Inferior parietal cortex (tissue), 1 donor: ENCODE data around the gene RIMKLB.
"Not testable (repeated sequence)": the region's sequence is repeated elsewhere in the genome, so short reads cannot be mapped to it uniquely, and the experiment has no call there.

Source experiments
- DNase-seq: peaks from one replicate; pipeline ENCODE4 v3.0.0-alpha.2; 2016; ENCODE audit errors: extremely low spot score

The RIMKLB gene

GRCh38 chr12:8692573-8692972 lies 5.2 kb upstream of the RIMKLB start:
- peak; percentile 64 for DNase-seq

GRCh38 chr12:8695116-8695515 lies 2.7 kb upstream of the RIMKLB start:
- DNase-seq: no peak

GRCh38 chr12:8696442-8697090 lies 1.2 kb upstream of the RIMKLB start:
- DNase-seq: no peak

- peak; percentile 63 for DNase-seq
Measured at GRCh38 chr12:8697120-8697475, 693 bp upstream of the RIMKLB start.

- no peak for DNase-seq
Measured at GRCh38 chr12:8698132-8698851, 501 bp downstream of the RIMKLB start.

GRCh38 chr12:8698879-8699278 lies 1.1 kb downstream of the RIMKLB start:
- no peak for DNase-seq

- no peak for DNase-seq
Measured at GRCh38 chr12:8699714-8700113, 1.9 kb downstream of the RIMKLB start.

- DNase-seq: no peak
Measured at GRCh38 chr12:8701046-8701660, 3.4 kb downstream of the RIMKLB start.

- no peak for DNase-seq
Measured at GRCh38 chr12:8702159-8702558, 4.4 kb downstream of the RIMKLB start.

GRCh38 chr12:8709124-8709830 lies 11.5 kb downstream of the RIMKLB start:
- DNase-seq: no peak

GRCh38 chr12:8712572-8712971 lies 14.8 kb downstream of the RIMKLB start:
- DNase-seq: no peak

GRCh38 chr12:8722286-8722800 lies 24.6 kb downstream of the RIMKLB start:
- no peak for DNase-seq

GRCh38 chr12:8734873-8735381 lies 37.1 kb downstream of the RIMKLB start:
- DNase-seq: no peak

GRCh38 chr12:8742501-8742900 lies 44.7 kb downstream of the RIMKLB start:
- no peak for DNase-seq

- DNase-seq: not testable (repeated sequence)
Measured at GRCh38 chr12:8743121-8743520, 45.3 kb downstream of the RIMKLB start.

- DNase-seq: not testable (repeated sequence)
Measured at GRCh38 chr12:8745631-8746030, 47.8 kb downstream of the RIMKLB start.

GRCh38 chr12:8746046-8746445 lies 48.3 kb downstream of the RIMKLB start:
- no peak for DNase-seq

- not testable (repeated sequence) for DNase-seq
Measured at GRCh38 chr12:8760076-8760475, 62.3 kb downstream of the RIMKLB start.

GRCh38 chr12:8762701-8763100 lies 64.9 kb downstream of the RIMKLB start:
- not testable (repeated sequence) for DNase-seq

GRCh38 chr12:8766121-8766520 lies 68.3 kb downstream of the RIMKLB start:
- DNase-seq: not testable (repeated sequence)

- DNase-seq: no peak
Measured at GRCh38 chr12:8770499-8770898, 72.7 kb downstream of the RIMKLB start.

GRCh38 chr12:8771072-8771471 lies 73.3 kb downstream of the RIMKLB start:
- no peak for DNase-seq
